ENCODE measurements around the gene UQCR11. TPM values are rescaled to one million over a fixed set of nuclear protein-coding genes. Genes with fewer than 3 reads are reported as not detected.

UQCR11 gene
- total and polyA plus RNA-seq, 4 donors: 127 to 251 (median 154) TPM

DNA sequence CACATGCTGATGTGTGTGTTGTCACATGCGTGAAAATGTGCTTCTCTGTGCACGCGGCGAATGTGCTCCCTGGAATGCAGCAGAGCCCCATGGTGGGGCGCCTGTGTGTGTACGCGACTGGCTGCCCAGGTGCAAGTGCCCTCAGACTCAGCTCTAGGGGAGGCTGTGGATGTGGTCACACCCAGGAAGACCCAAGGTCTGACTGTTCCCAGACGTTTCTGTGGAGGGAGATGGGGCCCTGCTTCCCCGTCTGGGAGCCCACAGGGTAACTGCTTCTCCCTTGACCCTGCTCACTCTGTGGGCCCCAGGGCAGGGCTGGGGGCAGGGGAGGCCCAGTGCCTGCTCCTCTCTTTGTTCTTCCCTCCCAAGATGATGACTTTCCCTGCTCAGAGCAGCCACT is 7.9 kb upstream of the UQCR11 start:
- 78 to 79% methylated on average over 9 of the region's 9 CpGs for WGBS, 2 donors
- no peak overlapping the region for H3K4me3 ChIP-seq (ENCODE audit: low read length in 2 of 2)
- intact Hi-C loops (cut with DNase I): no loop called here
- H3K4me1 ChIP-seq (ENCODE audit: control insufficient read depth in 1 of 2, insufficient read depth in 2 of 2, low read length in 2 of 2): no peaks in the 10 kb centered on the region
- no peak overlapping the region for H3K27ac ChIP-seq (ENCODE audit: low read depth in 1 of 2, low read length in 2 of 2)
- H3K36me3 ChIP-seq (ENCODE audit: control insufficient read depth in 1 of 2, insufficient read depth in 2 of 2, low read length in 1 of 2): peaks cover 0 to 8% of the 10 kb centered on the region in 2 donors
- ATAC-seq (ENCODE audit: low FRiP score) (no peak), DNase-seq (no peak)
- no peaks in the 10 kb centered on the region for H3K27me3 ChIP-seq (ENCODE audit: control insufficient read depth in 1 of 2, insufficient read depth in 2 of 2, low read length in 1 of 2)
- no peaks in the 10 kb centered on the region for H3K9me3 ChIP-seq (ENCODE audit: control insufficient read depth, low read length)

DNA sequence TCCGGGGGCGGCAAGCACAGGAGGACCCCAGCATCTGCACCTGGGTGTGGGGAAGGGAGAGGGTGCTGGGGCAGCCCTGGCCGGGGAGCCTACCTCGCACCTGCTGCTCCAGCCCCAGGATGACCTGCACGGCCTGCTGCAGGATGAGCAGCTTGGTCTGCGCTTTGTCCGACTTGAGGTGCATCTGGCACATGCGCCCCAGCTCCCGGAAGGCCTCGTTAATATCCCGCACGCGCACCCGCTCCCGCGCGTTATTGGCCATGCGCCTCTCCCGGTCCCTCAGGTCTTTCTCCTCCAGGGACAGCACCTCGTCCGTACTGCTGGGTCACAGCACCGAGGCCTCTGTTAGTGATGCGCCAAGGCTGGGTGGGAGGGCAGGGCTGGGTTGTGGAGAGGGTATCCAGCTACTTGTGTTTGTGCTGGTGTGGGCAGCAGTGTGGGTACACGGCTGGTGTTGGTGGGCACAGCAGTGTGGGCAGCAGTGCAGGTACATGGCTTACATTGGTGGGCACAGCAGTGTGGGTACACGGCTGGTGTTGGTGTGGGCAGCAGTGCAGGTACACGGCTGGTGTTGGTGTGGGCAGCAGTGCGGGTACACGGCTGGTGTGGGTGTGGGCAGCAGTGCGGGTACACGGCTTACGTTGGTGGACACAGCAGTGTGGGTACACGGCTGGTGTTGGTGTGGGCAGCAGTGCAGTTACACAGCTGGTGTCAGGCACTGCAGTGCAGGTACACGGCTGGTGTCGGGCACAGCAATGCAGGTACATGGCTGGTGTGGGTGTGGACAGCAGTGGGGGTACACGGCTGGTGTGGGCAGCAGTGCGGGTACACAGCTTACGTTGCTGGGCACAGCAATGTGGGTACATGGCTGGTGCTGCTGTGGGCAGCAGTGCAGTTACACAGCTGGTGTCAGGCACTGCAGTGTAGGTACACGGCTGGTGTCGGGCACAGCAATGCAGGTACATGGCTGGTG is 7.1 kb upstream of the UQCR11 start:
- DNase-seq: no peak
- Histone ChIP-seq H3K36me3 (ENCODE audit: control insufficient read depth in 1 of 2, insufficient read depth in 2 of 2, low read length in 1 of 2) (peaks cover 0 to 8% of the 10 kb centered on the region in 2 donors), H3K4me3 (ENCODE audit: low read length in 2 of 2) (no peak overlapping the region), H3K27ac (ENCODE audit: low read depth in 1 of 2, low read length in 2 of 2) (no peak overlapping the region), H3K9me3 (ENCODE audit: control insufficient read depth, low read length) (no peaks in the 10 kb centered on the region), H3K27me3 (ENCODE audit: control insufficient read depth in 1 of 2, insufficient read depth in 2 of 2, low read length in 1 of 2) (no peaks in the 10 kb centered on the region), H3K4me1 (ENCODE audit: control insufficient read depth in 1 of 2, insufficient read depth in 2 of 2, low read length in 2 of 2) (no peaks in the 10 kb centered on the region)
- WGBS, 2 donors: 92% methylated on average over 38 to 39 of the region's 39 CpGs
- intact Hi-C loops (cut with DNase I): no loop called here
- no peak for ATAC-seq (ENCODE audit: low FRiP score)

DNA sequence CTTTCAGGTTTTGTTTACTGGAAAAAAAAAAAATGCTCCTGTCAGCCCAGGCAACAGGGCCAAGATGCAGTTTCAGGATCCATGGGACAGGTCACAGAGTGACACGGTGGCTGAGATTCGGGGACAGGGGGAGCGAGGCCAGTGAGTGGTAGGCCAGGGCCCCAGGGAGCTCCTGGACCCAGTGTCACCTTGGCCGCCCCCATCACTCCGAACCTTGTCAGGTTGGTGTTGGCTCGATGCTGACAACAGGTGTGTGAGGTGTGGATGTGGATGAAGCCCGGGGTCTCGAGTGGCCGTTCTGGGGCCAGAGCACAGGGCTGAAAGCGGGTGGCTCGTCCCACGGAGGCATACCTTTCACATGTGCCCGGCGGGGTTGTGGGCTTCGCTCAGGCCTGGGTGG is 6.1 kb upstream of the UQCR11 start:
- H3K27me3 ChIP-seq (ENCODE audit: control insufficient read depth in 1 of 2, insufficient read depth in 2 of 2, low read length in 1 of 2): no peaks in the 10 kb centered on the region
- no peaks in the 10 kb centered on the region for H3K4me1 ChIP-seq (ENCODE audit: control insufficient read depth in 1 of 2, insufficient read depth in 2 of 2, low read length in 2 of 2)
- ATAC-seq (ENCODE audit: low FRiP score): no peak
- 90% methylated on average over 15 of the region's 15 CpGs for WGBS, 2 donors
- H3K4me3 ChIP-seq (ENCODE audit: low read length in 2 of 2): no peak overlapping the region
- H3K9me3 ChIP-seq (ENCODE audit: control insufficient read depth, low read length): no peaks in the 10 kb centered on the region
- intact Hi-C loops (cut with DNase I): no loop called here
- peaks cover 0 to 8% of the 10 kb centered on the region in 2 donors for H3K36me3 ChIP-seq (ENCODE audit: control insufficient read depth in 1 of 2, insufficient read depth in 2 of 2, low read length in 1 of 2)
- H3K27ac ChIP-seq (ENCODE audit: low read depth in 1 of 2, low read length in 2 of 2): no peak overlapping the region
- DNase-seq: no peak

DNA sequence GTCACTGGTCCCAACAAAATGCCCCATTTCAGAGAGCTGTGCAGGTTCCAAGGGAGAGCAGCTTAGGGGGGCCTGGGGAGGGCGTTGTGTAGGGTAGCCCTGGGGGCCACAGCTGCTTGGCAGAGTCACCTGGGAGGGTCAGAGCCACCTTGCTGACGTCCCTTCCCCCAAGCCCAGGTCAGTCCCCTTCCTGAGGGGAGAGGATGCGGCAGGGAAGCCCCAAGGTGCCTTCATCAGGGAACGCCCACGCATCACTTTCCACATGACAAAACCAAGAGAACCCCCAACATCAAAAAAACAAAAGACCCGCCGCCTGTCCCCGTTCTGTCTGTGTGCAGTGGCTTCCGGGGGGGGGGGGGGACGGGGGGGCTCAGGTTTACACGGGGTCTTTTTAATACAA is 5.3 kb upstream of the UQCR11 start:
- H3K36me3 ChIP-seq (ENCODE audit: control insufficient read depth in 1 of 2, insufficient read depth in 2 of 2, low read length in 1 of 2): peaks cover 0 to 8% of the 10 kb centered on the region in 2 donors
- WGBS, 2 donors: 76% methylated on average over 11 of the region's 11 CpGs

DNA sequence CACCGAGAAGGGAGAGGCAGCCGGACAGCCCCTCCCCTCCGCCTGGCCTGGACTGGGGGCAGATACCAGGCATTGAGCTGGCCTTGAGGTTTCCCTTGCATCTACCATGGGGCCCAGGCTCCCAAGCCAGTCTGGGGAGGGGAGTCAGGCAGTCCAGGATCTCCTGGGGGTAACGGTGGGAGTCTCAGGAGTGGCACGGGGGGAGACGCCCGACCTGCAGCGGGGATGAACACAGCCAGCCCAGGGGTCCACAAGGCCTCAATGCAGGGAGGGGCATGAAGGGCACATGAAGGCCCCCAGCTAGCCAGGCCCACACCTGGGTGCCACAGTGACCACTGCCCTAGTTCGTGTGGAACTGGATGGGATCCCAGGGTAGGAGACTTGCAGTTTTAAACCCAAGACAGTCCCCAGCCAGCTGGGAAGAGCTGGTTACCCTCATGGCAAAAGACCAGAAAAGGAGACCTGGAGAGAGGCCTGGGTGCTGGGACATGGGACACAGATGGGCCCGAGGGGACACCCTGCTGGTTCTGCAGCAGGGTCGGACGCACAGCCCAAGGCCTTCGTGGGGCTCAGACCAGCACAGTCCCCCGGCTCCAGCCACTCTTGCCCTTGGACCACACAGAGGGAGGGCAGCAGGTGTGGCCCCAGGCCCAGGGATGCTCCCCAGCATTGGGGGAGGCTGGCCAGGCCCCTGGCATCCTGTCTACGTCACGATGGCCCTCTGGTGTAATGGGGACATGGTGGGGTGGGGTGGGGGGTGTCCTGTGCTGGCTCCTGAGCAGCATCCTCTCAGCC is 4.6 kb upstream of the UQCR11 start:
- DNase-seq: no peak
- no peak for ATAC-seq (ENCODE audit: low FRiP score)

More for the DNA sequence above, 5.3 kb upstream of the UQCR11 start:
- DNase-seq: no peak
- no peak overlapping the region for H3K4me3 ChIP-seq (ENCODE audit: low read length in 2 of 2)
- no peak overlapping the region for H3K27ac ChIP-seq (ENCODE audit: low read depth in 1 of 2, low read length in 2 of 2)
- ATAC-seq (ENCODE audit: low FRiP score): no peak
- intact Hi-C loops (cut with DNase I): no loop called here
- no peaks in the 10 kb centered on the region for H3K4me1 ChIP-seq (ENCODE audit: control insufficient read depth in 1 of 2, insufficient read depth in 2 of 2, low read length in 2 of 2)
- no peaks in the 10 kb centered on the region for H3K9me3 ChIP-seq (ENCODE audit: control insufficient read depth, low read length)
- H3K27me3 ChIP-seq (ENCODE audit: control insufficient read depth in 1 of 2, insufficient read depth in 2 of 2, low read length in 1 of 2): no peaks in the 10 kb centered on the region

DNA sequence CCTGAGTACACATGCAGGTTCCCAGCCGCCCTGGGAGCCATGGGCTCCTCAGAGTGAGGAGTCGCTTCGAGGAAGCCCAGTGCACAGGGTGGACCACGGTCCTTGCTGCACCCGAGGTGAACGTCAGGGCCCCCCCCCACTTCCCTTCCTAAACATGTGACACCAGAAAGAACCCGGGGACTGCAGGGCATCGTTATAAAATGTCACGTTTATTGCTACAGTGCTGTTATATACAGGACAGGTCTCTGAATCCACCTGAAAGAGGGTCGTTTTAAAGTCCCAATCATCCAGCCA is 3.8 kb upstream of the UQCR11 start:
- no peak for ATAC-seq (ENCODE audit: low FRiP score)
- Histone ChIP-seq H3K27ac (ENCODE audit: low read depth in 1 of 2, low read length in 2 of 2) (no peak overlapping the region), H3K36me3 (ENCODE audit: control insufficient read depth in 1 of 2, insufficient read depth in 2 of 2, low read length in 1 of 2) (no peaks in the 10 kb centered on the region), H3K4me1 (ENCODE audit: control insufficient read depth in 1 of 2, insufficient read depth in 2 of 2, low read length in 2 of 2) (no peaks in the 10 kb centered on the region), H3K4me3 (ENCODE audit: low read length in 2 of 2) (no peak overlapping the region), H3K9me3 (ENCODE audit: control insufficient read depth, low read length) (no peaks in the 10 kb centered on the region), H3K27me3 (ENCODE audit: control insufficient read depth in 1 of 2, insufficient read depth in 2 of 2, low read length in 1 of 2) (no peaks in the 10 kb centered on the region)
- no peak for DNase-seq
- 52 to 53% methylated on average over 10 of the region's 10 CpGs for WGBS, 2 donors
- intact Hi-C loops (cut with DNase I): loop anchor here in 1 of 2 donors (5.0 kb wide), 1 partner anchor 43 kb away; the partner anchor contains the start of gene TCF3

More for the DNA sequence above, 4.6 kb upstream of the UQCR11 start:
- no peaks in the 10 kb centered on the region for H3K4me1 ChIP-seq (ENCODE audit: control insufficient read depth in 1 of 2, insufficient read depth in 2 of 2, low read length in 2 of 2)
- no peaks in the 10 kb centered on the region for H3K9me3 ChIP-seq (ENCODE audit: control insufficient read depth, low read length)
- no peak overlapping the region for H3K27ac ChIP-seq (ENCODE audit: low read depth in 1 of 2, low read length in 2 of 2)
- 88 to 91% methylated on average over 16 of the region's 16 CpGs for WGBS, 2 donors
- peaks cover 0 to 2% of the 10 kb centered on the region in 2 donors for H3K36me3 ChIP-seq (ENCODE audit: control insufficient read depth in 1 of 2, insufficient read depth in 2 of 2, low read length in 1 of 2)
- no peak overlapping the region for H3K4me3 ChIP-seq (ENCODE audit: low read length in 2 of 2)
- intact Hi-C loops (cut with DNase I): loop anchor here in 1 of 2 donors (5.0 kb wide), 1 partner anchor 42 kb away; the partner anchor contains the start of gene TCF3
- H3K27me3 ChIP-seq (ENCODE audit: control insufficient read depth in 1 of 2, insufficient read depth in 2 of 2, low read length in 1 of 2): no peaks in the 10 kb centered on the region

DNA sequence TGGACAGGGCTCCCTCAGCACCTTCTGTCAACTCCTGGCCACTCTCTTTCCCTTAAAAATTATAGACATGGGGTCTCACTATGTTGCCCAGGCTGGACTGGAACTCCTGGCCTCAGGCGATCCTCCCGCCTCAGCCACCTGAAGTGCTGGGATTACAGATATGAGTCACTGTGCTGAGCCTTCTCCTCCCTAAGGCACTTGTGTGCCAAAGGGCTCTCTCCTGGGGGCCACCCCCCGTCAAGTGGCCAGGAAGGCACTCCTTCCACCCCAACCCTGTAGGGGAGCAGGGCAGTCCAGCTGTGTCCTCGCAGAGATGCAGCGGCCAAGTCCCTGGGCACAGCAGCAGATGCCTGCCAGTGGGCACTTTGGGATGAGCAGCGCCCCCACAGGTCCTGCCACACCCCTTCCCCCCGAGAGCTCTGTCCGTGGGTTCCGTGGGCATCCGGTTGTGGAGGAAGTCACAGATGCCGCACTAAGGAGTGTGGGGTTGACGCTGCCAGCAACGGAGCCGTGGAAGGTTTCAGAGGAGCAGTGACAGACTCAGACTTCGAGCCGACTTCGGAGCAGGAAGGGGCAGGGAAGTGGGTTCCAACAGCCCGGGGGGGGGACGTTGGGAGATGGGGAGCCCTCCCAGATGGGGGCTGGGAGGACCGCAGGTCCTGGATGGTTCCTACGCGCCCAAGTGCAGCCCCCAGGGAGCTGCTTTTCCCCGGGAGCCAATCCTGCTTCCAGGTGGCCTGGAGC is 3.3 kb upstream of the UQCR11 start:
- WGBS, 2 donors: 69 to 71% methylated on average over 23 of the region's 23 CpGs
- DNase-seq (no peak), ATAC-seq (ENCODE audit: low FRiP score) (no peak)
- Histone ChIP-seq H3K9me3 (ENCODE audit: control insufficient read depth, low read length) (no peaks in the 10 kb centered on the region), H3K4me3 (ENCODE audit: low read length in 2 of 2) (no peak overlapping the region), H3K27ac (ENCODE audit: low read depth in 1 of 2, low read length in 2 of 2) (no peak overlapping the region), H3K36me3 (ENCODE audit: control insufficient read depth in 1 of 2, insufficient read depth in 2 of 2, low read length in 1 of 2) (no peaks in the 10 kb centered on the region), H3K4me1 (ENCODE audit: control insufficient read depth in 1 of 2, insufficient read depth in 2 of 2, low read length in 2 of 2) (no peaks in the 10 kb centered on the region), H3K27me3 (ENCODE audit: control insufficient read depth in 1 of 2, insufficient read depth in 2 of 2, low read length in 1 of 2) (no peaks in the 10 kb centered on the region)
- intact Hi-C loops (cut with DNase I): loop anchor here in 1 of 2 donors (5.0 kb wide), 1 partner anchor 44 kb away; the partner anchor contains the start of gene TCF3

DNA sequence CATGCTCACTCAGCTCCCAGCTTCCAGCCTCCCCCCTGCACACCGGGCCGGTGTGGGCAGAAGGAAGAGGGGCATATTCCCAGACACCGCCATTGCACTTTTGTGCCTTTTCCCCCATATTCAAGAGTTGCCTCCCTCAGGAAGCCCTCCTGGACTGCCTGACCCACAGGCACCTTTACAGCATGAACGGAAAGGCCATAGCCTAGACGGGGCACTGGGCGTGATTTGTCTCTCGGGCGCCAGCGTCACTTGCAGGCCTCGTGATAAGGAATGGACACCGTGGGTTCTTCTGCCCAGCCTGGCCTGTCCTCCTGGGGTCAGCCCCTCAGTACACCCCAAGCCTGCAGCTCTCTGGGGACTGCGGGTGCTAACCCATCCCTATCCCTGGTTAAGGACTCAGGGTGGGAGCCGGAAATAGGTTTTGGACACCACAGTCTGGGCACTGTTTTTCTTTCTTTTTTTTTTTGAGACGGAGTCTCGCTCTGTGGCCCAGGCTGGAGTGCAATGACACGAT is 933 bp upstream of the UQCR11 start:
- Histone ChIP-seq H3K27me3 (ENCODE audit: control insufficient read depth in 1 of 2, insufficient read depth in 2 of 2, low read length in 1 of 2) (no peaks in the 10 kb centered on the region), H3K4me1 (ENCODE audit: control insufficient read depth in 1 of 2, insufficient read depth in 2 of 2, low read length in 2 of 2) (no peaks in the 10 kb centered on the region), H3K27ac (ENCODE audit: low read depth in 1 of 2, low read length in 2 of 2) (peak overlapping the region in 1 of 2 donors; percentile 38), H3K4me3 (ENCODE audit: low read length in 2 of 2) (peak overlapping the region in 1 of 2 donors; percentile 39), H3K36me3 (ENCODE audit: control insufficient read depth in 1 of 2, insufficient read depth in 2 of 2, low read length in 1 of 2) (no peaks in the 10 kb centered on the region), H3K9me3 (ENCODE audit: control insufficient read depth, low read length) (no peaks in the 10 kb centered on the region)
- WGBS, 2 donors: 4 to 7% methylated on average over 16 of the region's 16 CpGs
- DNase-seq (no peak), ATAC-seq (ENCODE audit: low FRiP score) (peak; percentile 3)
- intact Hi-C loops (cut with DNase I): loop anchor here in 1 of 2 donors (5.0 kb wide), 1 partner anchor 46 kb away; the partner anchor contains the start of gene TCF3

Data from aorta (tissue), 5 donors.